Hindlimb muscle (tissue), 1 donor: Measurements from ENCODE around the gene RGS1. TPM values are rescaled to one million over a fixed set of nuclear protein-coding genes. Genes with fewer than 3 reads are reported as not detected.

Experiments used
- DNase-seq: peaks from one replicate; pipeline ENCODE4 v3.0.0-alpha.2; 2013
- polyA plus RNA-seq: library from polyadenylated mRNA; unstranded; fragments of 120-200 nt; gene quantifications from one replicate; pipeline ENCODE4 v1.2.1, GENCODE V29; 2013; ENCODE audit not compliant: insufficient read length

Gene RGS1
- polyA plus RNA-seq, 1 donor, result 11.9 TPM

- no peak for DNase-seq
Measured at GRCh38 chr1:192581131-192581927, 5.8 kb downstream of the RGS1 start.

DNA sequence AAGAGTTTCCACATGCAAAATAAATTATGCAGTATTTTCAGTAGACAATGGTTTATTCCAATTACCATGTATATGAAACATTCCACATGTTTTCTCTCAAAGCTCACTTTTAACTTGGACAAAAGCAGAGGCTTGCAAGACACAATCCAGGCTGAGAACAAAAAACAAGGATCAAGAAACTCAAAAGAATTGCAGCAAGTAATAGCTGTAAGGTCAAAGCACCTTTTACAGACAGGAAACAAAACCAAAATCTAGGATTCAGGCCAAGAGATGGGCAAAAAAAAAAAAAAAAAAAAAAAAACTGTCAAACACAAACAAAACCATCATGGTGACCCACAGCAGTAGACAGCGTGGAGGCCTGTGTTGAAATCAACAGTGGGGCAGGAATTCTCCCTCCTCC lies 9.3 kb downstream of the RGS1 start:
- no peak for DNase-seq

- no peak for DNase-seq
Measured at GRCh38 chr1:192587386-192588266, 12.1 kb downstream of the RGS1 start.

GRCh38 chr1:192588546-192588945 lies 13.0 kb downstream of the RGS1 start:
- DNase-seq, result no peak

- no peak for DNase-seq
Measured at GRCh38 chr1:192589813-192590212, 14.2 kb downstream of the RGS1 start.

DNA sequence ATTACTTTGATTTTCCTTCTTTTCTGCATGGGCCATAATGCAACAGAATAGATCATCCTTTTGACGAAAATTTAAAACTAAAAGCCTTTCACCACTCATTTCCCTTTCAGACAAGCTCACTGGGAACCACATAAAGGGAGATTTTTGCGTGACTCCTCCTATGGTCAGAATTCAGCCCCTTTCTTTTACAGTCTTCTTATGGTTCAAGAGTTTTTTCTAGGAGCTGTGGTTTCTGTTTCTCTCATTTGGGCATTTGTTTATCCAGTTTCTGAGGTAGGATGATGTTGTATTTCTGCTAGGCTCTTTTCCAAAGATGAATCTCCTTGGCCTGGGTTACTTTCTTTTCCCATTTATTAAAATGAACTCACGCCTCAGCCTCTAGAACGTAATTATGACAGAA lies 16.9 kb downstream of the RGS1 start:
- no peak for DNase-seq

DNA sequence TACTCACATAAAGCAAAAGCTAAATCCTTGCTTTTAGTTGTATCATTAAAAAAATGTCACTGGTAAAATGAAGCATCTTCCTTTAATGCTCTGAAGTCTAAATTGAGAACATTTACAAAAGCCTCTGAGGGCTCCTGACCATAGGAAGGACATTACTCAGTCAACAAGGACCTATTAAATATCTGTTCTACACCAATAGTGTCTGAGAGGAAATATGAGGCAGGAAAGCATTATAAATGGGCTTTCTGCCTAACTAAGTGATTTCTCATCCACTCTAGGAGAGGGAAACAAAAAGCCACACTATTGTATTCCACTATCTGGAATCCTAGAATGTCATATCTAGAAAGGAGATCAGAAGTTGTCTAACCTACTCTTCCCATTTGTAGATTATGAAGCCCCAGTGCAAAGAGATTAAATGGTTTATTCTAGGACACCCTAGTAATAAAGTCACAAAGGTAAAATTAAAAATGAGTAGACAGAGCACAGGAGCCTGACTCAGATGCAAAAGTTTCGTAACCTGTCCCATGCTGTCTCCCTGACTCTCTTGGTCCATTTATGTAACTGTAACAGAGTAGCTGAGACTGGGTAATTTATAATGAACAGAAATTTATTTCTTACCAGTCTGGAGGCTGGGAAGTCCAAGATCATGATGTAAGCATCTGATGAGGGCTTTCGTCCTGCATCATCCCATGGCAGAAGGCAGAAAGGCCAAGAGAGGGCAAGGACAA lies 17.6 kb downstream of the RGS1 start:
- no peak for DNase-seq

DNA sequence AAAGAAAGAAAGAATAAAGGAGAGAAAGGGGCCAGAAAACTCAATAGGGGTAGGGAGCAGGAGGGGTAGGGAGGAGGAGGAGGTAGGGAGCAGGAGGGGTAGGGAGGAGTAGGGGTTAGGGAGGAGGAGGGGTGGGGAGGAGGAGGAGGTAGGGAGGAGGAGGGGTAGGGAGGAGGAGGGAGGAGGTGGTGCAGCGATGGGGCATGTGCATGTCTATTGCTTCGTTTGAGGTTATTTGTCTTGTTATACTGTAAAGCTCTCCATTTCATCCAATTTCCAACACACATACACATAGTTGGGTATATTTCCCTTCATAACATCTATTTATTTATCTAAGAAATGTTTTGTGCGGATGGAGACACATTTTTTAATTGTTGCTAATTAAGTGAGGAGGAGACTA lies 19.7 kb downstream of the RGS1 start:
- no peak for DNase-seq

DNA sequence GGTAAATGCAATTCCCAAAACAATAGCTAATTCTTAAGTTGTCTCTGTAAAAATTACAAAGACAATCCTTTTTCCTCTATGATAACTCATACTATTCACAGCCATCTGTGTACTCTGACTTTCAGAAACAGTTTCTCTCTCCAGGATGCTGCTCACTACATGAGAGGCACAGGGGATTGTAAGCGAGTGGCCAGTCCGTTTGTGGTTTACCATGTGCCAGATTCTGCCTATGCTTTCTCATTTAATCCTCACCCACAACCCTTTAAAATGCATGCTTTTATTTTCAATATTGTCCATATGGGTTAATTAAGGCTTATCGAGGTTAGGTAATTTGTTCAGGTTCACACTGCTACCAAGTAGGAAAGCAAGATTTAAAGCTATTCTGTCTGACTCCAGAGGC lies 23.0 kb downstream of the RGS1 start:
- no peak for DNase-seq

DNA sequence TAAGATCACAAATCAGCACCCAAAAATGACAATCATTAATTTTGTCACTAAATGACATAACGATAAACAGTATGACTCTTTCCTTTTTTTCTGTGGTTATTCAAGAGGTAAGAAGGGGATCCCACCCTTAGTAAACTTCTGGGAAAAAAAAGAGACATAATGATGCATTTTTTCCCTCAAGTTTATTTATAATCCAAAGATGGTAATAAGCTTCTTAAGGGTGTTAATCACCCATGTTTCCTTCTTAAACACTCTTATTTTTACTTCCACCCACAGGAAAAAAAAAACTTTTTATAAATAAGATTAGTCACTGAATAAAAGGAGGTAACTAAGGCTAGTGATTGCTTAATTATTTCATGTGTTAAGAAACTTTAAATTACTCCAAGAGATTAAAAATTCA lies 24.7 kb downstream of the RGS1 start:
- no peak for DNase-seq

DNA sequence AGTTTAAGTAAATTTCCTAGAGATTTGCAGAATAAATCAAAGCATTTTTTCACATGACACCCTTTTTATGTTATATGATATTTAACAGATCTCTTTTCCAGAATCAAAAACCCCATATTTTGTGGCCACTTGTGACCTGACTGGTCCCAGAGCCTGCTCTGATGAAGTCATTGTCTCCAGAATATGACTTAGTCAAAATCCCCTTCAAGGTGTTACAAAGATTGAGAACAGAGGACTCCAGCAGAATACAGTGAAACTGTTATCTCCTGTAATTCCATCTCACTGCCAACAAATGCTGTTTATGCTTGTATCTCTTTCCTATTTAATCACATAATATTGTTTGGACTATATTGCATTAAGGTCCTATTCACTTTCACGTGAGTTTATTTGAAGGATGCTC lies 25.6 kb downstream of the RGS1 start:
- DNase-seq, result no peak

- DNase-seq, result no peak
Measured at GRCh38 chr1:192601567-192601966, 26.0 kb downstream of the RGS1 start.

DNA sequence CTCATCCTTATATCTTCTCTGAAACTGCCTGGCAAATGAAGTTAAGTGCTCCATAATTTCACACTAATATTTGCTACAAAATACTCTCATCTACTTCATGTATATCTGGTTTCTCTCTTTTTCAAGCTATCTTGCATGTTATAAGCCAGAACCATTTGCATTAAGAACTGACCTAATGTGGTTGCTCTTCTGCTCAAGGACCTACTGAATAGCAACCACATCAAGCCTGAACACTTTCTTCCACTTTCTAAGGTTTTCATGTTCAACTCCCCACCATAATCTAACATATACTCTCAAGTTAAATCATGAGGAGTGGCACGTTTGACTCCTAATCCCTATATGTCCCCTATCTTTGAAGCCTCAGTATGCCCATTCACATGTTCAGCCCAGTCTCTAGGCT lies 27.2 kb downstream of the RGS1 start:
- DNase-seq, result no peak

- no peak for DNase-seq
Measured at GRCh38 chr1:192603218-192603787, 27.7 kb downstream of the RGS1 start.

GRCh38 chr1:192604979-192605620 lies 29.5 kb downstream of the RGS1 start:
- no peak for DNase-seq

DNA sequence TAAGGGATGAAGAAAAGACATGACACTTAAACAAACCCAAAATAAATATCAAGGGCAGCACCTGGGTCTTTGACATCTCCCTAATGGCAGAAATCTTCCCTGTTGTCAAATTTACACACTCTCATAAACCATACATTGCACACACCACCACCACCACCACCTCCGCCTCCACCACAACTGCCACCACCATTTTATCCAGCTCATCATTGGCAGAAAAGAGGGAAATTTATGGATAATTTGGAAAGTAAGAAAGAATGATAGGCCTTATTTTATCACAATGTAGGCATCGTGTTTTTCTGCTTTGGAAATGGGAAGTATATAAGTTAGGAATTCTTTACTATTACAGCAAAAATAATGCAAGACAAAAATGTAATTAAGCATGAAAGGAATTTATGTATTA lies 33.1 kb downstream of the RGS1 start:
- DNase-seq, result no peak

GRCh38 chr1:192609110-192610079 lies 33.8 kb downstream of the RGS1 start:
- no peak for DNase-seq

GRCh38 chr1:192610112-192610889 lies 34.7 kb downstream of the RGS1 start:
- no peak for DNase-seq

- DNase-seq, result no peak
Measured at GRCh38 chr1:192615055-192615454, 39.5 kb downstream of the RGS1 start.

DNA sequence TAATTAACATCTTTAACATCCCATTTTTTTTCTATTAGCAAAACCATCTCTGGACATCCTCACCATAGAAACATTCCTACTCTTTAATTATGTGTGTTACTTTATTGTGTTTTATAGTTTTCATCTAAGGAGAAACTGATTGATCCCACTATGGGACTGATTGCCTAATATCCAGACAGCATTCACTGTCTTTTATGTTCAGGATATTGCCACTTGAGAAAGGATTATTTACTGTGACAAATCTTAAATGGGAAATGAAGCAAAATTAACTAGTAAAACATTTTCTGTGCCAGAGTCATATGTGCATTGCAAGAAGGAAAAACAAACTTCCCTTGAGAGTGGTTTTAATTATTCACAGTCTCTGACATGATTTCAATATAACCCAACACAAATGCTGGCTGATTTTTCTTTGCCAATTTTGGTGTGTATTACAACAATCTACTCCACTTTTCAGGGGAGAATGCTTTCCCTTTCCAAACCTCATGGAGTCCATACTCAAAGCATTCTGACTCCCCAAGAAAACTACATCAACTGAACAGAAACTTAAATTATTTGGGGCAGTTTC lies 44.6 kb downstream of the RGS1 start:
- no peak for DNase-seq
